Gastrocnemius medialis (tissue), 4 donors: Measurements from ENCODE around the gene NT5DC3.

Source experiments
- POLR2A ChIP-seq, 2 donors: fragments of 450-650 bp; IDR thresholded peaks; one replicate each; pipeline ENCODE4 v1.6.1; 2017; ENCODE audit warnings: antibody characterized with exemption in 2 of 2, mild to moderate bottlenecking in 2 of 2, moderate library complexity in 2 of 2
- TF ChIP-seq, protein P1 (sequence below), 5 experiments: fragments of 450-650 bp in 3 of 5; fragments of 200-600 bp in 2 of 5; sonication (generic) in 2 of 5; IDR thresholded peaks in 4 of 5; conservative IDR thresholded peaks in 1 of 5; 1 replicate in 4 of 5; 2 replicates in 1 of 5; pipeline ENCODE4 v1.5.1; 2016 to 2019; ENCODE audit warnings: antibody characterized with exemption in 5 of 5, mild to moderate bottlenecking in 3 of 5, moderate library complexity in 3 of 5

DNA sequence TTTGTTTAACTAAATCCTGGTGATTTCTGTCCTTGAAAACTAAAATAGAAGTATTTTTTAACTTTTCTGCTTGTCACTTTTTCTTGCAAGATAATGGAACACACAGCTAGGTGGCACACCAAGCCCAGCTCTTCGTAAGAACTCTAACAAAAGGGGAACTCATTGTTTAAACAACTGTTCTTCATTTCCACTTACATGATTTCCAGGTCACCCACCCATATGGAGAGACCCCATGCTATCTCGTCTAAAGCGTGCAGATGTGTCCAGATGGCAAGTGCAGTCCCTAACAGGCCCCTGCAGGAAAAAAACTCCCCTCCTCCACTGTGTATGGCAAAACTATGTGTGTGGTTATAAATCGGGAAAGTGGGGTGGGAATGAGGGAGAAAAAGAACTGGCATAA, 43.3 kb upstream of the NT5DC3 start:
- TF ChIP-seq, protein P1, sequence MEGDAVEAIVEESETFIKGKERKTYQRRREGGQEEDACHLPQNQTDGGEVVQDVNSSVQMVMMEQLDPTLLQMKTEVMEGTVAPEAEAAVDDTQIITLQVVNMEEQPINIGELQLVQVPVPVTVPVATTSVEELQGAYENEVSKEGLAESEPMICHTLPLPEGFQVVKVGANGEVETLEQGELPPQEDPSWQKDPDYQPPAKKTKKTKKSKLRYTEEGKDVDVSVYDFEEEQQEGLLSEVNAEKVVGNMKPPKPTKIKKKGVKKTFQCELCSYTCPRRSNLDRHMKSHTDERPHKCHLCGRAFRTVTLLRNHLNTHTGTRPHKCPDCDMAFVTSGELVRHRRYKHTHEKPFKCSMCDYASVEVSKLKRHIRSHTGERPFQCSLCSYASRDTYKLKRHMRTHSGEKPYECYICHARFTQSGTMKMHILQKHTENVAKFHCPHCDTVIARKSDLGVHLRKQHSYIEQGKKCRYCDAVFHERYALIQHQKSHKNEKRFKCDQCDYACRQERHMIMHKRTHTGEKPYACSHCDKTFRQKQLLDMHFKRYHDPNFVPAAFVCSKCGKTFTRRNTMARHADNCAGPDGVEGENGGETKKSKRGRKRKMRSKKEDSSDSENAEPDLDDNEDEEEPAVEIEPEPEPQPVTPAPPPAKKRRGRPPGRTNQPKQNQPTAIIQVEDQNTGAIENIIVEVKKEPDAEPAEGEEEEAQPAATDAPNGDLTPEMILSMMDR (IDR thresholded peaks at IDR 0.05 in 4 of 5, conservative IDR thresholded peaks at IDR 0.05 in 1 of 5): peak in 2 of 5 experiments; percentile 2 to 45
- TF ChIP-seq POLR2A (IDR thresholded peaks at IDR 0.05): no peak
